ENCODE measurements around the gene CCNY. TPM values are rescaled to one million over a fixed set of nuclear protein-coding genes. Genes with fewer than 3 reads are reported as not detected.

CCNY gene
- total RNA-seq, 4 donors from 2014 or later = 23.9 to 68.1 (median 39.5) TPM

GRCh38 chr10:35579726-35580422 is 243.6 kb downstream of the CCNY start:
- ATAC-seq (no peak), DNase-seq (no peak)
- no peaks in the 10 kb centered on the region for H3K36me3 ChIP-seq
- no peak for TF ChIP-seq POLR2A (IDR thresholded peaks at IDR 0.05)
- TF ChIP-seq, protein P1, sequence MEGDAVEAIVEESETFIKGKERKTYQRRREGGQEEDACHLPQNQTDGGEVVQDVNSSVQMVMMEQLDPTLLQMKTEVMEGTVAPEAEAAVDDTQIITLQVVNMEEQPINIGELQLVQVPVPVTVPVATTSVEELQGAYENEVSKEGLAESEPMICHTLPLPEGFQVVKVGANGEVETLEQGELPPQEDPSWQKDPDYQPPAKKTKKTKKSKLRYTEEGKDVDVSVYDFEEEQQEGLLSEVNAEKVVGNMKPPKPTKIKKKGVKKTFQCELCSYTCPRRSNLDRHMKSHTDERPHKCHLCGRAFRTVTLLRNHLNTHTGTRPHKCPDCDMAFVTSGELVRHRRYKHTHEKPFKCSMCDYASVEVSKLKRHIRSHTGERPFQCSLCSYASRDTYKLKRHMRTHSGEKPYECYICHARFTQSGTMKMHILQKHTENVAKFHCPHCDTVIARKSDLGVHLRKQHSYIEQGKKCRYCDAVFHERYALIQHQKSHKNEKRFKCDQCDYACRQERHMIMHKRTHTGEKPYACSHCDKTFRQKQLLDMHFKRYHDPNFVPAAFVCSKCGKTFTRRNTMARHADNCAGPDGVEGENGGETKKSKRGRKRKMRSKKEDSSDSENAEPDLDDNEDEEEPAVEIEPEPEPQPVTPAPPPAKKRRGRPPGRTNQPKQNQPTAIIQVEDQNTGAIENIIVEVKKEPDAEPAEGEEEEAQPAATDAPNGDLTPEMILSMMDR (IDR thresholded peaks at IDR 0.05 in 4 of 5, conservative IDR thresholded peaks at IDR 0.05 in 1 of 5) = no peak
- peaks cover 0 to 10% of the 10 kb centered on the region in 2 donors for H3K4me1 ChIP-seq
- no peaks in the 10 kb centered on the region for H3K9me3 ChIP-seq
- intact Hi-C loops (cut with DNase I; ENCODE audit: low total_unique reads) = no loop called here
- H3K27me3 ChIP-seq = peaks cover 0 to 5% (median 0%) of the 10 kb centered on the region in 3 donors
- in situ Hi-C loops (cut with MboI; ENCODE audit: low sequenced_read_pairs in 4 of 4) = loop anchor here in 1 of 4 donors (25.0 kb wide), 1 partner anchor 343 kb away; no protein-coding TSS in a partner anchor
- no peak overlapping the region for H3K4me3 ChIP-seq
- H3K27ac ChIP-seq = no peak overlapping the region

DNA sequence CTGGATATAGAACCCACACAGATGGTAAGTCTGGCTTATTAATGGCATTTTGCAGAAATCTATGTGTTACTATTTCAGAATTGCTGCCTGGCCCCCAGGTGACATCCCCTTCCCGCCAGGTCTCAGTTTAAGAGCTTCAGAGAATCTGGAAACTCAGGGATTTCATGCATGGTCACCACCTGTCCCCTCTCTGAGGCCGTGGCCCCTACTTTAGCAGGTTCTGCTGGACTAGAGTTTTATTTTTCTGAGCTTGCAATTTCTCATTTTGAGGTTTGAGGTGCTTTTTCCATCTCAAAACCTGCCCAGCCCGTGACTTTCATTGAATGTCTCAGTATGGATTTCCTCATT is 244.1 kb downstream of the CCNY start:
- in situ Hi-C loops (cut with MboI; ENCODE audit: low sequenced_read_pairs in 4 of 4) (loop anchor here in 1 of 4 donors (25.0 kb wide), 1 partner anchor 343 kb away; no protein-coding TSS in a partner anchor), intact Hi-C loops (cut with DNase I; ENCODE audit: low total_unique reads) (no loop called here)
- no peak for DNase-seq
- no peaks in the 10 kb centered on the region for H3K9me3 ChIP-seq
- no peak overlapping the region for H3K4me3 ChIP-seq
- peaks cover 0 to 10% of the 10 kb centered on the region in 2 donors for H3K4me1 ChIP-seq
- H3K27me3 ChIP-seq = peaks cover 0 to 5% (median 0%) of the 10 kb centered on the region in 3 donors
- no peak for ATAC-seq
- no peak for TF ChIP-seq POLR2A (IDR thresholded peaks at IDR 0.05)
- TF ChIP-seq, protein P1 (IDR thresholded peaks at IDR 0.05 in 4 of 5, conservative IDR thresholded peaks at IDR 0.05 in 1 of 5) = no peak
- H3K27ac ChIP-seq = no peak overlapping the region
- no peaks in the 10 kb centered on the region for H3K36me3 ChIP-seq

DNA sequence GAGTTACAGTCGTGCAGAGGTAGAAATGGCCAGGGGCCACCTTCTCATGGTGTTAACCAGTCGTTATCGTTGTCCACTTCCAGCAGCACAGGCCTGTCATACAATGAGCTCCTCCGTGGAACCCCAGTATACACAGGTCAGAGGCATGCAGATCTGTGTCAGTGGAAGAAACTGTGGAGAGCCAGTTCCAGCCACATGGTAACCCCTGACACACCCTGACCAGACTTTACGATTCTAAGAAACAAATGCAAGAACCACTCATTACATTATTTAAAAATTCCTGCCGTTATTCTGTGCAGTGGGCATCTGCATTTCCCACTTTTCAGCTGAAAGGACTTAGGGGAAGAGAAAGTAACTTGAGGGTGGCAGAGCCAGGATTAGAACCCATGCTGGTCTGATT is 245.3 kb downstream of the CCNY start:
- Histone ChIP-seq H3K36me3 (no peaks in the 10 kb centered on the region), H3K4me1 (peaks cover 0 to 10% of the 10 kb centered on the region in 2 donors), H3K27me3 (peaks cover 0 to 5% (median 0%) of the 10 kb centered on the region in 3 donors), H3K4me3 (no peak overlapping the region), H3K27ac (no peak overlapping the region), H3K9me3 (no peaks in the 10 kb centered on the region)
- DNase-seq (no peak), ATAC-seq (no peak)
- in situ Hi-C loops (cut with MboI; ENCODE audit: low sequenced_read_pairs in 4 of 4) = loop anchor here in 1 of 4 donors (25.0 kb wide), 1 partner anchor 344 kb away; no protein-coding TSS in a partner anchor
- intact Hi-C loops (cut with DNase I; ENCODE audit: low total_unique reads) = no loop called here
- TF ChIP-seq POLR2A (IDR thresholded peaks at IDR 0.05) = no peak
- TF ChIP-seq, protein P1 (IDR thresholded peaks at IDR 0.05 in 4 of 5, conservative IDR thresholded peaks at IDR 0.05 in 1 of 5) = no peak

DNA sequence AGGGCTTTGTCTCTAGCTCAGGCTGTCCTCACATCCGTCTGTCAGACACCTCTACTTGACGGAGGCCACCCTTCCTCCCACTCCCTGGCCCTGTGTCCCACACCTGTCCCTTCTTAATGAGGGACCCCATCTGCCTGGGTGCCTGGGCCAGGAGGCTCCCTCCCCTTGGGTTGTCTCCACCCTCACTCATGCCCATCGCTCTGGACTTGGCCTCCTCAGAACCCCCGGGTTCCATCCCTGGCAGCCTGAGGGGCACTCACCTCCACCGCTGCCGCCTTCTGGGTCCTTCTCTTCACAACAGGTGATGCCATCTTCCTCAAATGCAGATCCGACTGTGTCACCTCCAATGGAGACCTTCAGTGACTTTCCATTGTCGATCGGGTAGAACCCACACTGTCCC is 248.6 kb downstream of the CCNY start:
- intact Hi-C loops (cut with DNase I; ENCODE audit: low total_unique reads) (no loop called here), in situ Hi-C loops (cut with MboI; ENCODE audit: low sequenced_read_pairs in 4 of 4) (loop anchor here in 1 of 4 donors (25.0 kb wide), 1 partner anchor 348 kb away; no protein-coding TSS in a partner anchor)
- no peaks in the 10 kb centered on the region for H3K36me3 ChIP-seq
- no peak for ATAC-seq
- H3K9me3 ChIP-seq = no peaks in the 10 kb centered on the region
- H3K4me3 ChIP-seq = no peak overlapping the region
- TF ChIP-seq, protein P1 (IDR thresholded peaks at IDR 0.05 in 4 of 5, conservative IDR thresholded peaks at IDR 0.05 in 1 of 5) = no peak
- no peak for TF ChIP-seq POLR2A (IDR thresholded peaks at IDR 0.05)
- peaks cover 0 to 3% (median 0%) of the 10 kb centered on the region in 3 donors for H3K27me3 ChIP-seq
- no peak overlapping the region for H3K27ac ChIP-seq
- H3K4me1 ChIP-seq = no peaks in the 10 kb centered on the region
- DNase-seq = no peak
